Stomach (tissue), 9 donors: ENCODE results near the gene ST13. TPM values are rescaled to one million over a fixed set of nuclear protein-coding genes. Genes with fewer than 3 reads are reported as not detected.

Experiments used
- DNase-seq, 2 donors: peaks; one replicate each; pipeline versions ENCODE4 v3.0.0 to v3.0.0-alpha.2; 2013 to 2019
- H3K27ac ChIP-seq, 5 donors: fragments of 200-600 bp in 4 of 5; sonication (generic) in 4 of 5; one replicate each; pipeline ENCODE4 v1.5.1; 2013 to 2019; ENCODE audit warnings: mild to moderate bottlenecking in 1 of 5, moderate library complexity in 1 of 5
- H3K27me3 ChIP-seq, 3 donors: fragments of 200-600 bp; sonication (generic); one replicate each; pipeline ENCODE4 v1.5.1; 2017 to 2019; ENCODE audit warnings: mixed run types in 1 of 3
- H3K36me3 ChIP-seq, 4 donors: fragments of 200-600 bp; sonication (generic); 1 replicate in 3 of 4; 2 replicates in 1 of 4; pipeline ENCODE4 v1.5.1; 2016 to 2019
- H3K4me1 ChIP-seq, 4 donors: fragments of 200-600 bp; sonication (generic); one replicate each; pipeline ENCODE4 v1.5.1; 2016 to 2019
- H3K4me3 ChIP-seq, 4 donors: fragments of 200-600 bp; sonication (generic) in 3 of 4; one replicate each; pipeline ENCODE4 v1.5.1; 2016 to 2019; ENCODE audit warnings: mild to moderate bottlenecking in 1 of 4
- H3K9me3 ChIP-seq, 4 donors: fragments of 200-600 bp; sonication (generic); one replicate each; pipeline ENCODE4 v1.5.1; 2016 to 2019
- EP300 ChIP-seq: sonication (generic); formaldehyde crosslinking; IDR thresholded peaks from one replicate; pipeline ENCODE4 v1.6.1; 2017; ENCODE audit warnings: antibody characterized with exemption
- POLR2A ChIP-seq, 4 donors: fragments of 450-650 bp; IDR thresholded peaks; one replicate each; pipeline ENCODE4 v1.6.1; 2016; ENCODE audit warnings: antibody characterized with exemption in 4 of 4, control low read depth in 2 of 4, mild to moderate bottlenecking in 1 of 4, moderate library complexity in 1 of 4
- POLR2AphosphoS5 ChIP-seq, 3 donors: sonication (generic); formaldehyde crosslinking; IDR thresholded peaks; one replicate each; pipeline ENCODE4 v1.6.1; 2016; ENCODE audit warnings: antibody characterized with exemption in 3 of 3
- WGBS, 5 donors: extraction: QIAGEN DNeasy Blood & Tissue Kit in 3 of 5; methylation state at CpG; one replicate each; pipeline versions ENCODE4 v1.1.5 to v1.1.7; 2013 to 2018; 5-methylcytosine and 5-hydroxymethylcytosine counted together
- intact Hi-C: fragments of 100-400 bp; cut with DNase I; formaldehyde crosslinking; loops from one replicate; pipeline ENCODE4 v1.15.1; 2023; ENCODE audit warnings: low total_unique reads
- polyA plus RNA-seq, 3 donors: library from polyadenylated mRNA; stranded (reverse); fragments of 200-250 nt; gene quantifications; one replicate each; pipeline ENCODE4 v1.2.3, GENCODE V29; 2013
- total RNA-seq, 5 donors: library from RNA; depleted of rRNA; stranded (reverse); fragments of >200 nt; gene quantifications; one replicate each; pipeline versions ENCODE4 v1.1.0 to v1.2.3, GENCODE V29; 2014 to 2016
- TF ChIP-seq, protein P1 (sequence below), 7 experiments: fragments of 450-650 bp in 4 of 7; fragments of 200-600 bp in 3 of 7; sonication (generic) in 3 of 7; IDR thresholded peaks; one replicate each; pipeline ENCODE4 v1.5.1; 2016 to 2019; ENCODE audit warnings: antibody characterized with exemption in 7 of 7, control low read depth in 2 of 7, mild to moderate bottlenecking in 1 of 7
- donor health status: healthy with polysubstance abuse.
- donor health status: Bipolar disorder and iron deficiency.
- donor health status: healthy.

ST13 gene
- total and polyA plus RNA-seq, 8 donors: 67.5 to 288 (median 94.6) TPM

DNA sequence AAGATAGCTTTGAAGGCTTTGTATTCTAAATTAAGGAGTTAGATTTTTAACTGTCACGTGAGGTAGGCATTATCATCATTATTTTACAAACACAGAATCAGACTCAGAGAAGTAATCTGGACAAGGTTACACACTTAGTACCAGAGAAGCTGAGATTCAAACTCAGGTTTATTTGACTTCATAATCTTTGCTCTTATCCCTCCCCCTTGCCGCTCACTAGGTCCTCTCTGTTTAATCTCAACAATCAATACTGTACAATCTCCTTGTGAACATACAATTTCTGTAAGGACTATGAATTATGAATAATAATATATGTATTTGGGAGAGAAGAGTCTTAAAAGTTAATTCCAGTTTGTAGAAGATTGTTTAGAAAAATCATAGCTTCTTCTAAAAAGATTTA is 10.7 kb upstream of the ST13 start:
- DNase-seq: no peak
- no peak overlapping the region for H3K27ac ChIP-seq
- 32 to 60% (median 51%) methylated on average over 2 of the region's 2 CpGs for WGBS, 5 donors
- TF ChIP-seq POLR2AphosphoS5 (IDR thresholded peaks at IDR 0.05) (no peak), POLR2A (IDR thresholded peaks at IDR 0.05) (no peak), EP300 (no peak)
- TF ChIP-seq, protein P1, sequence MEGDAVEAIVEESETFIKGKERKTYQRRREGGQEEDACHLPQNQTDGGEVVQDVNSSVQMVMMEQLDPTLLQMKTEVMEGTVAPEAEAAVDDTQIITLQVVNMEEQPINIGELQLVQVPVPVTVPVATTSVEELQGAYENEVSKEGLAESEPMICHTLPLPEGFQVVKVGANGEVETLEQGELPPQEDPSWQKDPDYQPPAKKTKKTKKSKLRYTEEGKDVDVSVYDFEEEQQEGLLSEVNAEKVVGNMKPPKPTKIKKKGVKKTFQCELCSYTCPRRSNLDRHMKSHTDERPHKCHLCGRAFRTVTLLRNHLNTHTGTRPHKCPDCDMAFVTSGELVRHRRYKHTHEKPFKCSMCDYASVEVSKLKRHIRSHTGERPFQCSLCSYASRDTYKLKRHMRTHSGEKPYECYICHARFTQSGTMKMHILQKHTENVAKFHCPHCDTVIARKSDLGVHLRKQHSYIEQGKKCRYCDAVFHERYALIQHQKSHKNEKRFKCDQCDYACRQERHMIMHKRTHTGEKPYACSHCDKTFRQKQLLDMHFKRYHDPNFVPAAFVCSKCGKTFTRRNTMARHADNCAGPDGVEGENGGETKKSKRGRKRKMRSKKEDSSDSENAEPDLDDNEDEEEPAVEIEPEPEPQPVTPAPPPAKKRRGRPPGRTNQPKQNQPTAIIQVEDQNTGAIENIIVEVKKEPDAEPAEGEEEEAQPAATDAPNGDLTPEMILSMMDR (IDR thresholded peaks at IDR 0.05): no peak
- no peak overlapping the region for H3K4me3 ChIP-seq
- intact Hi-C loops: no loop called here
- peaks cover 8 to 31% (median 27%) of the 10 kb centered on the region in 4 donors for H3K36me3 ChIP-seq
- peaks cover 0 to 18% (median 5%) of the 10 kb centered on the region in 4 donors for H3K4me1 ChIP-seq
- no peaks in the 10 kb centered on the region for H3K9me3 ChIP-seq
- no peaks in the 10 kb centered on the region for H3K27me3 ChIP-seq

DNA sequence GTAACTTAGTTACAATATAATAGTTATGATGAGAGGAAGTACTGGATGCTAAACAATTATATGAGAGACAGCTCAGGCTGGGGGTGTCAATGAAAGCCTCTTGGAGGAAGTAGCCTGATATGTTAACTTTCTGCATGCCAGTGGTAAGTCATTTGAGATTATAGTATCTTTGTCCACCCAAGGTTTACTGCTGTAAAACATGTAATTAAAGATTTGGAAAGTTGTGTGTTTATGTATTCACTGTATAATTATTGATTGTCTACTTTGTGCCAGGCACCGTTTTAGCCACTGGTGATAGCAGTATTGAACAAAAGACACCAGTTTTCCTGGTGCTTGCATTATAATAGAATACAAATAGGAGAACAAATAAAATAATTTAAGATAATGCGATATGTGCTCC is 6.1 kb upstream of the ST13 start:
- TF ChIP-seq POLR2AphosphoS5 (IDR thresholded peaks at IDR 0.05): no peak
- no peak for TF ChIP-seq EP300
- TF ChIP-seq, protein P1 (IDR thresholded peaks at IDR 0.05): no peak
- no peak for TF ChIP-seq POLR2A (IDR thresholded peaks at IDR 0.05)
- H3K9me3 ChIP-seq: no peaks in the 10 kb centered on the region
- H3K27ac ChIP-seq: no peak overlapping the region
- peaks cover 0 to 23% (median 20%) of the 10 kb centered on the region in 4 donors for H3K36me3 ChIP-seq
- no peak for DNase-seq
- intact Hi-C loops: no loop called here
- peaks cover 11 to 32% (median 21%) of the 10 kb centered on the region in 4 donors for H3K4me1 ChIP-seq
- no peak overlapping the region for H3K4me3 ChIP-seq
- no peaks in the 10 kb centered on the region for H3K27me3 ChIP-seq
- 38 to 68% (median 59%) methylated on average over 2 of the region's 2 CpGs for WGBS, 5 donors

DNA sequence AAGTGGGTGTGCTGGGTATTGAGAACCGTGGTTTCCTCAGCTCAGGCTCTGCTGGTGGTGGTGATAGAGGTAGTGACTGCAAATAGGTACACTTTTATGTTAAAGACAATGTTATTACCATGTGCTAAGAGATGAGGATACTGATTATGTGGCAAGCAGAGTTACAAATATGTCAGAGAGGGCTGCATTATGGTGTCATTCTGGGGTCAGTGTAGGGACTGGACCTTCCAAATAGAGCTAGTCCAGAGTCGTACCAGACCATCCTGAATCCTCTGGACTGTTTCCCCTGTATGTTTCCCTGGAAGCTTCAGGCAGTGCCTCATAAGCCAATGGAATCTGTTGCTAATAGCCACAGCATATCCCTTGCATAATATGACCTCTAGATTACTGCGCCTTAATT is 5.6 kb upstream of the ST13 start, which contains the start of gene DNAJB7:
DNAJB7 (minus strand) TSS at position 101 of the 400 bp plus-strand sequence. CDS start 119 bp downstream, outside the sequence.
- no peak within 1 kb of the TSS for H3K27ac ChIP-seq
- TF ChIP-seq POLR2AphosphoS5 (IDR thresholded peaks at IDR 0.05) (no peak), POLR2A (IDR thresholded peaks at IDR 0.05) (no peak), EP300 (no peak)
- TF ChIP-seq, protein P1 (IDR thresholded peaks at IDR 0.05): no peak
- no peak for DNase-seq
- intact Hi-C loops: no loop called here
- peaks cover 0 to 23% (median 20%) of the 10 kb centered on the region in 4 donors for H3K36me3 ChIP-seq
- H3K9me3 ChIP-seq: no peaks in the 10 kb centered on the region
- peaks cover 12 to 34% (median 23%) of the 10 kb centered on the region in 4 donors for H3K4me1 ChIP-seq
- no peaks in the 10 kb centered on the region for H3K27me3 ChIP-seq
- 84 to 95% (median 93%) methylated on average over 3 of the region's 3 CpGs for WGBS, 5 donors
- H3K4me3 ChIP-seq: no peak within 1 kb of the TSS

DNA sequence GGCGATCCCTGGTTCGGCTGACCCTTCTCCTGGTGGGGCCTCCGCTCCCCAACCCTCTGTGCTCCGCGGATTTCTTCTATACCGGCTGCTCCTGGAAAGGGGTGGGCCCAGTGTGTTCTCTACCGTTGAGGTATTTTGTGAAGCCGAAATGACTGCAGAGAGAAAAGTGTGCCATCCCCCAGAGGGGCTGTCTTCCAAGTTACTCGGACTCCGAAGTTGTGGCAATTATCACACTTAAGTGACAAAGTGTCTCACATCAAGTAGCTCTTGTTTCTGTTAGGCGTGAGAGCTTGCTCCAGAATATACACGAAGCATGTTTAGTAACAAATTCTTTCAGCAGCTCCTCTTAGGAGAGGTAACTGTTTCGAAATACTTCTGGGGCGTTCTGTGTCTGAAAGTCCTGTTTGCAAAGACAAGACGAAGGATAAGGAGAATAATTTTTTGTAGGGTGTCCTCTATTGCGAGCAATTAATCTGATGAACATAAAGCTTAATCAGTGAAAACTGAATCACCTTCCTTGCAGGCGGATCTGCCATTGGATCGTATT is 943 bp upstream of the ST13 start:
- Histone ChIP-seq H3K36me3 (peaks cover 0 to 22% (median 20%) of the 10 kb centered on the region in 4 donors), H3K9me3 (no peaks in the 10 kb centered on the region), H3K27ac (peak overlapping the region; percentile 96 to 98 (median 98)), H3K4me3 (peak overlapping the region; percentile 87 to 97 (median 94)), H3K4me1 (peaks cover 36 to 58% (median 47%) of the 10 kb centered on the region in 4 donors), H3K27me3 (no peaks in the 10 kb centered on the region)
- TF ChIP-seq, protein P1 (IDR thresholded peaks at IDR 0.05): no peak
- TF ChIP-seq POLR2AphosphoS5 (IDR thresholded peaks at IDR 0.05) (no peak), EP300 (no peak), POLR2A (IDR thresholded peaks at IDR 0.05) (no peak)
- no peak for DNase-seq
- 3% methylated on average over 13 to 18 of the region's 18 CpGs for WGBS, 5 donors
- intact Hi-C loops: no loop called here
